Epithelial cell of proximal tubule (primary cell): Measurements from ENCODE around the gene DRGX. TPM values are rescaled to one million over a fixed set of nuclear protein-coding genes. Genes with fewer than 3 reads are reported as not detected.

ENCODE experiments used
- DNase-seq: peaks from one replicate; pipeline ENCODE4 v3.0.0-alpha.2; 2011; ENCODE audit warnings: low read depth
- H3K4me3 ChIP-seq: 2 replicates; pipeline ENCODE4 v1.5.1; 2011; ENCODE audit warnings: low read depth, mild to moderate bottlenecking, low read length
- CTCF ChIP-seq: conservative IDR thresholded peaks from 2 replicates; pipeline ENCODE4 v1.5.1; 2012; ENCODE audit warnings: low read depth, mild to moderate bottlenecking, low read length
- total RNA-seq: library from RNA; depleted of rRNA; stranded (reverse); fragments of >200 nt; gene quantifications from 2 replicates; pipeline ENCODE4 v1.2.3, GENCODE V29; 2015

Gene DRGX
- total RNA-seq, 1 donor from 2014 or later, result not detected

- no peak for TF ChIP-seq CTCF
- H3K4me3 ChIP-seq, result no peak overlapping the region
These were observed 2.6 kb downstream of the DRGX start for GRCh38 chr10:49393301-49393700.

GRCh38 chr10:49389361-49389933 lies 6.4 kb downstream of the DRGX start:
- no peak overlapping the region for H3K4me3 ChIP-seq
- no peak for DNase-seq
- no peak for TF ChIP-seq CTCF

More at GRCh38 chr10:49393301-49393700, 2.6 kb downstream of the DRGX start:
- no peak for DNase-seq

GRCh38 chr10:49388161-49388560 lies 7.7 kb downstream of the DRGX start:
- no peak for TF ChIP-seq CTCF
- no peak for DNase-seq
- H3K4me3 ChIP-seq, result no peak overlapping the region

GRCh38 chr10:49387071-49387470 lies 8.8 kb downstream of the DRGX start:
- H3K4me3 ChIP-seq, result no peak overlapping the region
- DNase-seq, result no peak
- no peak for TF ChIP-seq CTCF

- H3K4me3 ChIP-seq, result no peak overlapping the region
- TF ChIP-seq CTCF, result no peak
- DNase-seq, result no peak
These were observed 9.7 kb downstream of the DRGX start for GRCh38 chr10:49385939-49386922.

- TF ChIP-seq CTCF, result no peak
- no peak for DNase-seq
- no peak overlapping the region for H3K4me3 ChIP-seq
These were observed 11.5 kb downstream of the DRGX start for GRCh38 chr10:49384268-49384953.
